Testis (tissue), 3 donors: Measurements from ENCODE around the gene PTPN7. TPM values are rescaled to one million over a fixed set of nuclear protein-coding genes. Genes with fewer than 3 reads are reported as not detected.
"Not testable (repeated sequence)": the region's sequence is repeated elsewhere in the genome, so short reads cannot be mapped to it uniquely, and the experiment has no call there.

Experiments used
- DNase-seq: peaks from one replicate; pipeline ENCODE4 v3.0.0-alpha.2; 2019
- H3K27ac ChIP-seq, 2 donors: fragments of 200-600 bp; sonication (generic); one replicate each; pipeline ENCODE4 v1.5.1; 2019
- H3K27me3 ChIP-seq: fragments of 200-600 bp; sonication (generic); one replicate; pipeline ENCODE4 v1.5.1; 2019
- H3K36me3 ChIP-seq: fragments of 200-600 bp; sonication (generic); one replicate; pipeline ENCODE4 v1.5.1; 2017; ENCODE audit warnings: low read depth; ENCODE audit errors: missing control alignments
- H3K4me1 ChIP-seq: fragments of 200-600 bp; sonication (generic); one replicate; pipeline ENCODE4 v1.5.1; 2019
- H3K4me3 ChIP-seq, 2 donors: fragments of 200-600 bp; sonication (generic); one replicate each; pipeline ENCODE4 v1.5.1; 2017 to 2019
- H3K9me3 ChIP-seq: fragments of 200-600 bp; sonication (generic); one replicate; pipeline ENCODE4 v1.5.1; 2017
- CTCF ChIP-seq, 3 experiments: fragments of 450-650 bp in 2 of 3; fragments of 200-600 bp in 1 of 3; sonication (generic) in 1 of 3; IDR thresholded peaks; one replicate each; pipeline ENCODE4 v1.5.1; 2016 to 2019; ENCODE audit warnings: antibody characterized with exemption in 3 of 3, mild to moderate bottlenecking in 2 of 3, moderate library complexity in 1 of 3
- POLR2A ChIP-seq: fragments of 450-650 bp; IDR thresholded peaks from one replicate; pipeline ENCODE4 v1.6.1; 2017; ENCODE audit warnings: antibody characterized with exemption, mild to moderate bottlenecking, moderate library complexity
- WGBS, 2 donors: methylation state at CpG; one replicate each; pipeline ENCODE4 v1.1.5; 2018; 5-methylcytosine and 5-hydroxymethylcytosine counted together
- intact Hi-C: fragments of 100-400 bp; cut with DNase I; formaldehyde crosslinking; loops from one replicate; pipeline ENCODE4 v1.15.1; 2023; ENCODE audit warnings: low total_unique reads
- polyA plus RNA-seq: library from polyadenylated mRNA; stranded (reverse); fragments of 350-450 nt; fragmentation: Illumina TruSeq; extraction: RNeasy Lipid Tissue Mini Kit (QIAGEN cat#74804); gene quantifications from one replicate; pipeline ENCODE4 v1.2.3, GENCODE V29; 2014; ENCODE audit warnings: low read depth, low replicate concordance; ENCODE audit not compliant: insufficient read depth
- total RNA-seq, 2 donors: library from RNA; depleted of rRNA; stranded (reverse); fragments of >200 nt; gene quantifications; one replicate each; pipeline ENCODE4 v1.2.3, GENCODE V29; 2016

Gene PTPN7
- total and polyA plus RNA-seq, 3 donors from 2014 or later, result 43.0 to 119 (median 84.1) TPM

DNA sequence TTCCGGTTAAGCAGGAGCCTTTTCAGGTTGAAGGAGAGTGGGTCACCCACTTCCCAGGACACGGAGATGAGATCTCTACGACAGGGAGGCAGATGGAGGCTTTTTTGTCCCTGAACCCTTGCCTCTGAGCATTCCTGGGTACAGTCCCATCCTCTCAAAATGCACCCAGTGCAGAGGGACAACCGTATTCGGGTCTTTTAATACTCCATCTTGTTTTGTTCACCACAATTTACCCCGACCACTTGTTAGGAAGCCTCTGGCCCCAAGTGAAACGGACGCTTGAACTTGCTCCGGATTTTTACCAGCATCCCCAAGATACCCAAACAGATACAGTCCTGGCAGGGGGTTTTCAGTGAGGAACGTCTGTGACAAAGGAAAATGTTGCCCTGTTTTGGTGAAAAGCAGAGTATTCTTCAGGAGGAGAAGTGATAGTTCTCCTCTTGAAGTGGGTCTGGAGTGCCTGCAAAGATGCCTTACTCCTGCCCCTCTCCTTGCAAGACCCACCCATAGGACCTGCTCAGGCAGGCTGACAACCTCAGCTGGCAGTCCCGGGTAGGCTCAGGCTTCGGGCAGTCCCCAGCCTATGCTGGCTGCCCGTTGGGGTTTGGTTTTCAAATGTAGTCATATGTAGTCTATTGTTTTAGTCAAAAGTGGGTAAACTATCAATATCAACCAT is 15.2 kb downstream of the PTPN7 start:
- Histone ChIP-seq H3K9me3 (no peaks in the 10 kb centered on the region), H3K27me3 (no peaks in the 10 kb centered on the region), H3K4me3 (peak overlapping the region; percentile 88 to 93), H3K36me3 (no peaks in the 10 kb centered on the region), H3K27ac (peak overlapping the region; percentile 83 to 90), H3K4me1 (peaks cover 14% of the 10 kb centered on the region)
- intact Hi-C loops, result no loop called here
- no peak for TF ChIP-seq POLR2A
- no peak for TF ChIP-seq CTCF (IDR thresholded peaks at IDR 0.05)
- 5 to 6% methylated on average over 13 of the region's 13 CpGs for WGBS, 2 donors
- DNase-seq, result no peak

GRCh38 chr1:202144402-202145067 is 15.9 kb downstream of the PTPN7 start, which contains the start of gene ARL8A:
Gene ARL8A, minus strand, starts transcription at chr1:202144737. Its CDS starts 165 bp downstream, at chr1:202144572.
- 0% methylated on average over 4 to 52 of the region's 82 CpGs for WGBS, 2 donors
- Histone ChIP-seq H3K4me3 (peak within 1 kb of the TSS; percentile 88 to 93), H3K27me3 (no peaks in the 10 kb centered on the region), H3K27ac (peak within 1 kb of the TSS; percentile 88 to 90), H3K36me3 (no peaks in the 10 kb centered on the region), H3K4me1 (peaks cover 14% of the 10 kb centered on the region), H3K9me3 (no peaks in the 10 kb centered on the region)
- intact Hi-C loops, result no loop called here
- peak; percentile 70 for DNase-seq
- no peak for TF ChIP-seq POLR2A
- no peak for TF ChIP-seq CTCF (IDR thresholded peaks at IDR 0.05)

- intact Hi-C loops, result no loop called here
- no peaks in the 10 kb centered on the region for H3K9me3 ChIP-seq
- no peak for TF ChIP-seq POLR2A
- WGBS, 2 donors, result 0 to 1% methylated on average over 1 to 41 of the region's 58 CpGs
- peak overlapping the region; percentile 88 to 93 for H3K4me3 ChIP-seq
- peak overlapping the region; percentile 88 to 90 for H3K27ac ChIP-seq
- H3K36me3 ChIP-seq, result no peaks in the 10 kb centered on the region
- peaks cover 14% of the 10 kb centered on the region for H3K4me1 ChIP-seq
- no peak for DNase-seq
- H3K27me3 ChIP-seq, result no peaks in the 10 kb centered on the region
Measured at GRCh38 chr1:202143768-202144401, 16.5 kb downstream of the PTPN7 start.

DNA sequence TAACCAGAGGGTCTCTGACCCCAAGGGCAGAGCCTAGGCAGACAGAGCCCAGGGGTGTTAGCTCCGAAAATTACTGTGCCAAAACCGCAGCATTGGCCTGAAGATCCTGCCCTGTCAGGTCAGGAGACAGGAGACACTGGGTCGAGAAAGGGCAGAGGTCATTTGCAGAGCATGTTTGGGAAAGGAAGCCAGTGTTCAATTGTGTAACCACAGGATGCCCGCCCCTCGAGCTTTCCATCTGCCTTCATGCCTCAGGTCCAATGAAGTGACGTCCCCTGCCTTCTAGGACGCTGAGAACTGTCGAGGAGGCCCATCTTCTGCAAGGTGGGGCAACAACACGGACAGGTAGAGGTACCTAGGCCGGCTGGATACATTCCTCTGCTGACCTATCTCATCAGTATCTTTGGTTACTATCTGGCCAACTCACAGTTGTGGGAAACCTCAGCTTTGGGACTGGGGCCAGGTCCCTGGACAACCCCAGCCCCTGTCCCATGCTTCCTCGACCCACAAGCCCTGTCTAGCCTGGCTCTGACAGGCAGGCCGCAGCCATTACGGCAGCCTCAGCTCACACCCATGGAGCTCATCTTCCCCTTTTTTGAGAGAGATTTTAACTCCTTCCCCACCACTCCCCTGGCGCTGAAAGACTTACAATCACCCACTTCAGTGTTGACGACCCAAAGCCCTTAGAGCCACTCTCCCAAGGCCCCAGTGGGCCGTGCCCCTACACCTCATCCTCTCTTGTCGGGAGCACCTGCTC is 17.2 kb downstream of the PTPN7 start:
- no peak for TF ChIP-seq POLR2A
- TF ChIP-seq CTCF (IDR thresholded peaks at IDR 0.05), result no peak
- peak overlapping the region; percentile 88 to 90 for H3K27ac ChIP-seq
- DNase-seq, result no peak
- no peaks in the 10 kb centered on the region for H3K27me3 ChIP-seq
- 7 to 12% methylated on average over 14 to 17 of the region's 17 CpGs for WGBS, 2 donors
- H3K36me3 ChIP-seq, result no peaks in the 10 kb centered on the region
- H3K4me1 ChIP-seq, result peaks cover 14% of the 10 kb centered on the region
- H3K9me3 ChIP-seq, result no peaks in the 10 kb centered on the region
- intact Hi-C loops, result no loop called here
- peak overlapping the region; percentile 88 to 93 for H3K4me3 ChIP-seq

GRCh38 chr1:202141468-202141867 is 18.9 kb downstream of the PTPN7 start:
- H3K27me3 ChIP-seq, H3K36me3 ChIP-seq, H3K4me3 ChIP-seq, H3K27ac ChIP-seq, intact Hi-C loops, H3K9me3 ChIP-seq, DNase-seq: not testable (repeated sequence)
- 89 to 100% methylated on average over 3 of the region's 3 CpGs for WGBS, 2 donors
- H3K4me1 ChIP-seq, result peaks cover 14% of the 10 kb centered on the region
